Right lobe of liver (tissue), 4 donors: ENCODE results near the gene AKT1S1.

ENCODE experiments used
- POLR2A ChIP-seq: fragments of 450-650 bp; IDR thresholded peaks from one replicate; pipeline ENCODE4 v1.6.1; 2017; ENCODE audit warnings: antibody characterized with exemption, mild to moderate bottlenecking
- TF ChIP-seq, protein P1 (sequence below), 4 donors: fragments of 200-600 bp in 3 of 4; fragments of 450-650 bp in 1 of 4; IDR thresholded peaks; one replicate each; pipeline versions ENCODE4 v1.5.1 to v1.8.0; 2016 to 2022; ENCODE audit warnings: antibody characterized with exemption in 4 of 4, mild to moderate bottlenecking in 2 of 4
- donor health status: DM: no; HTN: no; CAD: no.
- donor health status: DM: no; HTN: no; CAD: no.
- donor health status: DM: no; HTN: yes; CAD: no.

DNA sequence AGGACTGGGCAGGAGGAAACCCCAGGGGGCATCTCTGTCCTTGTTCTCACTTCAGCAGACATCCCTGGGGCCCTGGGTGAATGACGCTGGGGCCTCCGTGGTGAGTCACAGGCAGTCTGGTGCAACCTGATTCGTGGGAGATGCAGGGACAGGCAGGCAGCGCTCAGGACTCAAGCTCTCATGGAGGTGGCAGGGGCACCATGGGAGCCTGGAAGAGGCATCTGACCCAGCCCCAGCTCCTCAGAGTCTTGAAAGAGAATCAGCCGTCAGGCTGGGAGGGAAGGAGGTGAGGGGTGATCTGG is 40.2 kb downstream of the AKT1S1 start:
- TF ChIP-seq, protein P1, sequence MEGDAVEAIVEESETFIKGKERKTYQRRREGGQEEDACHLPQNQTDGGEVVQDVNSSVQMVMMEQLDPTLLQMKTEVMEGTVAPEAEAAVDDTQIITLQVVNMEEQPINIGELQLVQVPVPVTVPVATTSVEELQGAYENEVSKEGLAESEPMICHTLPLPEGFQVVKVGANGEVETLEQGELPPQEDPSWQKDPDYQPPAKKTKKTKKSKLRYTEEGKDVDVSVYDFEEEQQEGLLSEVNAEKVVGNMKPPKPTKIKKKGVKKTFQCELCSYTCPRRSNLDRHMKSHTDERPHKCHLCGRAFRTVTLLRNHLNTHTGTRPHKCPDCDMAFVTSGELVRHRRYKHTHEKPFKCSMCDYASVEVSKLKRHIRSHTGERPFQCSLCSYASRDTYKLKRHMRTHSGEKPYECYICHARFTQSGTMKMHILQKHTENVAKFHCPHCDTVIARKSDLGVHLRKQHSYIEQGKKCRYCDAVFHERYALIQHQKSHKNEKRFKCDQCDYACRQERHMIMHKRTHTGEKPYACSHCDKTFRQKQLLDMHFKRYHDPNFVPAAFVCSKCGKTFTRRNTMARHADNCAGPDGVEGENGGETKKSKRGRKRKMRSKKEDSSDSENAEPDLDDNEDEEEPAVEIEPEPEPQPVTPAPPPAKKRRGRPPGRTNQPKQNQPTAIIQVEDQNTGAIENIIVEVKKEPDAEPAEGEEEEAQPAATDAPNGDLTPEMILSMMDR (IDR thresholded peaks at IDR 0.05) = no peak
- TF ChIP-seq POLR2A = no peak
